ENCODE data around the gene PCDHGC3. TPM values are rescaled to one million over a fixed set of nuclear protein-coding genes. Genes with fewer than 3 reads are reported as not detected.

The PCDHGC3 gene
- total RNA-seq, 1 donor from 2014 or later = 15.6 TPM

DNA sequence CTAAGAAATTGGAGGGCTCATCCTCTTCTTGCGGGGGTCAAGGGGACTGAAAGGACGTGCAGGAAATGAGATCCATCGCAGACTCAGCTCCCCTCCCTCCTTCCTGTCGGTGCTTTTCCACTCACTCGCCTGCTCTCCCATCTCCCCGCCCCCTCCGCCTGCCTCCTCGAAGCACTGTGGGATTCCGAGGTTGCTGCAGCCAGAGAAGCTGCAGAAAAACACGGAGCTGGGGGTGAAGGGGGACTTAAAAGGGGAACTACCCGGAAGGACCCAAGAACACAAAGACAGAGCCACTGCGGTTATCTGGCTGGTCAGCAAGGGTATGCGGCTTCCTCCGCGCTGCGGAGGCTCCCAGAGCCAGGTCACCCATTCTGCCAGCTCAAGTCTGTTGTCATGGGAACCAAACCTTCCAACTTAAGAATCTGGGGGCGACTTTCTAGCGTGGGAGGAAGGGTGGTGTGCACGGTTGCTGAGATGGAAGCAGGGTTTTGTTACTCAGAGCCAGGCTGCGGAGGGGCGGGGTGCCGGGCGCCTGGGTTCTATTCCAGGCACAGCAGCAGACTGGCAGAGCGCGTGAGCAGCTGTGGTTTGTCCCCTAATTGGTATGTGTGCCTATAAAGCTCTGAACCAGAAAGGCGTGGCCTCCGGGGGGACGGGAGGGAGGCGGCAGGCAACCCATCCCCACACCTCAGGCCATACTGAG is 38.0 kb downstream of the PCDHGC3 start:
- peaks cover 39% of the 10 kb centered on the region for H3K36me3 ChIP-seq
- H3K4me1 ChIP-seq = peaks cover 80% of the 10 kb centered on the region
- H3K27me3 ChIP-seq (ENCODE audit: low read depth) = no peaks in the 10 kb centered on the region
- H3K4me3 ChIP-seq = peak overlapping the region; percentile 69
- TF ChIP-seq, protein P1, sequence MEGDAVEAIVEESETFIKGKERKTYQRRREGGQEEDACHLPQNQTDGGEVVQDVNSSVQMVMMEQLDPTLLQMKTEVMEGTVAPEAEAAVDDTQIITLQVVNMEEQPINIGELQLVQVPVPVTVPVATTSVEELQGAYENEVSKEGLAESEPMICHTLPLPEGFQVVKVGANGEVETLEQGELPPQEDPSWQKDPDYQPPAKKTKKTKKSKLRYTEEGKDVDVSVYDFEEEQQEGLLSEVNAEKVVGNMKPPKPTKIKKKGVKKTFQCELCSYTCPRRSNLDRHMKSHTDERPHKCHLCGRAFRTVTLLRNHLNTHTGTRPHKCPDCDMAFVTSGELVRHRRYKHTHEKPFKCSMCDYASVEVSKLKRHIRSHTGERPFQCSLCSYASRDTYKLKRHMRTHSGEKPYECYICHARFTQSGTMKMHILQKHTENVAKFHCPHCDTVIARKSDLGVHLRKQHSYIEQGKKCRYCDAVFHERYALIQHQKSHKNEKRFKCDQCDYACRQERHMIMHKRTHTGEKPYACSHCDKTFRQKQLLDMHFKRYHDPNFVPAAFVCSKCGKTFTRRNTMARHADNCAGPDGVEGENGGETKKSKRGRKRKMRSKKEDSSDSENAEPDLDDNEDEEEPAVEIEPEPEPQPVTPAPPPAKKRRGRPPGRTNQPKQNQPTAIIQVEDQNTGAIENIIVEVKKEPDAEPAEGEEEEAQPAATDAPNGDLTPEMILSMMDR (IDR thresholded peaks at IDR 0.05; ENCODE audit: borderline replicate concordance) = no peak
- intact Hi-C loops (cut with micrococcal nuclease) = no loop called here
- peak; percentile 82 for DNase-seq
- H3K27ac ChIP-seq (replicated peaks) = peak overlapping the region; percentile 90
- no peaks in the 10 kb centered on the region for H3K9me3 ChIP-seq (replicated peaks)

DNA sequence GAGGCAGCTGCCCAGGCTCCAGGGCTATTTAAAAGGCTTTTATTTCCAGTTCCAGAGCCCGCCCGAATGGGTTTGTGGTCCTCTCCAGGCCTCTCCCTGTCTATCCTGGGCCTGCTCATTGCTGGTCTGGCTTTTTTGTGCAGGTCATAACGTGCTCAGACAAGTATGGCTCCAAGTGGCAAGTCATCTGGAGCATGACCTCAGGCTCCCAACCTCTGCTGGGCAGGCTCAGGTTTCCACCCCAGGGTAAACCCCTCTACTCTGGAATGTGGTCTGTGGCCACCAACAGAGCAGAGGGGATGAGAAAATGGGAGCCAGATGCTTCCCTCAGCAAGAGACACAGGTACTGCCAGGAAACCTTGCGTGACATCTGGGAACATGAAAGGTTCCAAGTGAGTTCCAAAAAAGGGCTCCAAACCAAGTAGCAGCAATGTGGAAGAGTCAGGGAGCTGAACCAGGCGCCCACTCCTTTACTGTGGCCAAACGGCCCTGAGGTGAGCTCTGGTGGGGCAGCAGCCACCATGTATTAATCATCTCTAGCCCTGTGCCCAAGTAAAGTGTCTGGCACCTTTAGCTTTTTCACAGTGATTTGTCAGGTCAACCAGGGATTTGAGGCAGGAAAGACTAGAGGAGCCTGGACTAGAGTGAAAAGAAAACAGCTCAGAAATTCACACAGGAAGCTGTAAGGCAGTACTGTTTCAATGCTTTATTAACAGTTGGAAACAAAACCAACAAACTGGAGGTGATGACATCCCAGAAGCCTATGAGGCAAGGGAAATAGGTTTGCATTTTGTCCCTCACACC is 38.8 kb downstream of the PCDHGC3 start:
- no peak for DNase-seq
- H3K4me1 ChIP-seq = peaks cover 80% of the 10 kb centered on the region
- peak overlapping the region; percentile 90 for H3K27ac ChIP-seq (replicated peaks)
- TF ChIP-seq, protein P1 (IDR thresholded peaks at IDR 0.05; ENCODE audit: borderline replicate concordance) = no peak
- H3K4me3 ChIP-seq = peak overlapping the region; percentile 69
- intact Hi-C loops (cut with micrococcal nuclease) = no loop called here
- H3K27me3 ChIP-seq (ENCODE audit: low read depth) = no peaks in the 10 kb centered on the region
- H3K36me3 ChIP-seq = peaks cover 39% of the 10 kb centered on the region
- no peaks in the 10 kb centered on the region for H3K9me3 ChIP-seq (replicated peaks)

GRCh38 chr5:141515141-141515540 is 39.4 kb downstream of the PCDHGC3 start:
- H3K9me3 ChIP-seq (replicated peaks) = no peaks in the 10 kb centered on the region
- TF ChIP-seq, protein P1 (IDR thresholded peaks at IDR 0.05; ENCODE audit: borderline replicate concordance) = no peak
- peaks cover 80% of the 10 kb centered on the region for H3K4me1 ChIP-seq
- no peak overlapping the region for H3K4me3 ChIP-seq
- H3K27ac ChIP-seq (replicated peaks) = peak overlapping the region; percentile 90
- H3K36me3 ChIP-seq = peaks cover 33% of the 10 kb centered on the region
- no peaks in the 10 kb centered on the region for H3K27me3 ChIP-seq (ENCODE audit: low read depth)
- DNase-seq = no peak
- intact Hi-C loops (cut with micrococcal nuclease) = no loop called here

DNA sequence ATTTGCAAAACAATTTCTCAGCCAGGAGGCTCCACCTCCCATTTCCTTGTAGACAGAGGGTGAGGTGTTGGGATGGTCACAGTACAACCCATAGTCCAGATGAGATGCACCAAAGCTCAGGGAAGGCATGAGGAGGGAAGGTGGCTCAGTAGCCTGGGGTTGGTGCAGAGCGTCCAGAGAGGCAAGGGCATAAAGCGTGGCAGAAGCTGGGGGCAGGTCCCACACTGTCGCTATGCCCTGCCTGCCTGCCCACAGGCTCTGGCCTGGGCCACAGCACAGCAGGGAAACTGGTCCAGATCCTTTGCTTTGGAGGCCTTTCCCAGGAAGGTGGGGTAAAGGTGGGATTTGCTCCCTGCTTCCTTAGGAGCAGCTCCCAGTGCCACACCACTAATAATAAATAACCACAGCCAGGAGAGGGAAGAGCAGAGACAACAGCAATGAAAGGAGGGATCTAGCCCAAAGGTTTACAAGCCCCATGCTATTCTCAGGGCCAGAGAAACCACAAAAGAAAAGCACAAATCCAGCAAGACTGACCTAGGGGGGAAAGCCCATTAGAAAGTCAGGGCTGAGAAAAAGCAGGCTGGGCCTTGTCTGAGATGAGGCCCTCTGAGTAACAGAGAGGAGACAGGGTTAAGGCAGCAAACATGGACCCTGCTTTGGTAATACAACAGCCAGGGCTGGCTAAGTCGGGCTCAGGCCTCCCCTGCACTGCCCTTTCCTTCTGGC is 40.3 kb downstream of the PCDHGC3 start:
- Histone ChIP-seq H3K4me1 (peaks cover 87% of the 10 kb centered on the region), H3K27me3 (ENCODE audit: low read depth) (no peaks in the 10 kb centered on the region), H3K4me3 (no peak overlapping the region), H3K36me3 (peaks cover 26% of the 10 kb centered on the region), H3K9me3 (replicated peaks) (no peaks in the 10 kb centered on the region), H3K27ac (replicated peaks) (peak overlapping the region; percentile 90)
- TF ChIP-seq, protein P1 (IDR thresholded peaks at IDR 0.05; ENCODE audit: borderline replicate concordance) = no peak
- intact Hi-C loops (cut with micrococcal nuclease) = no loop called here
- DNase-seq = no peak

DNA sequence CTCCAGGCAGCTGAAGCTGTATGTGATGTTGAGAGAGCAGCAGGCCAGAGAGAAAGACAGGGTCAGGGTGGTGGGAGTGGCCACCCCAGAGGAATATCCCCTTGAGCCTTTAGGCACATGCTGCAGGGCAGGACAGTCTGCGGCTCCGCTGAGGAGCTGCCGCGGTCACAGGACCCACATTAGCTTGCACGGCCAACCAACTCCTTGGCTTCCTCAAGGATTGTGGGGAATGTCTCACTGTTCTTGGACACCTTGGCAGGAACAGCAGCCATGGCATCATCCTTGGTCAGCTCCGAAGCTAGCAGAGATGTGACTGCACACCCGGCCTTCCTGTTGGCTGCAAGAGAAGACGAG is 40.9 kb downstream of the PCDHGC3 start:
- intact Hi-C loops (cut with micrococcal nuclease) = no loop called here
- Histone ChIP-seq H3K4me1 (peaks cover 93% of the 10 kb centered on the region), H3K9me3 (replicated peaks) (no peaks in the 10 kb centered on the region), H3K36me3 (peaks cover 20% of the 10 kb centered on the region), H3K27me3 (ENCODE audit: low read depth) (no peaks in the 10 kb centered on the region), H3K4me3 (no peak overlapping the region), H3K27ac (replicated peaks) (peak overlapping the region; percentile 90)
- no peak for DNase-seq
- TF ChIP-seq, protein P1 (IDR thresholded peaks at IDR 0.05; ENCODE audit: borderline replicate concordance) = no peak

Data from left ventricle myocardium inferior (tissue), 1 donor.